Trophoblast cell (in vitro differentiated cells and primary cell): ENCODE measurements around the gene TARBP1.

ENCODE experiments used
- DNase-seq, 2 donors: peaks; one replicate each; pipeline ENCODE4 v3.0.0-alpha.2; 2016
- H2AFZ ChIP-seq: 2 replicates; pipeline ENCODE4 v1.6.1; 2013; ENCODE audit warnings: low read length, moderate library complexity, mild to moderate bottlenecking; ENCODE audit not compliant: insufficient read depth, poor library complexity
- H2AK5ac ChIP-seq: 2 replicates; pipeline ENCODE4 v1.6.1; 2013; ENCODE audit warnings: mild to moderate bottlenecking, low read length
- H2BK120ac ChIP-seq: 2 replicates; pipeline ENCODE4 v1.6.1; 2013; ENCODE audit warnings: low read length, mild to moderate bottlenecking, moderate library complexity; ENCODE audit not compliant: insufficient read depth, poor library complexity
- H2BK12ac ChIP-seq: 2 replicates; pipeline ENCODE4 v1.6.1; 2013; ENCODE audit warnings: mild to moderate bottlenecking, low read length, moderate library complexity
- H2BK5ac ChIP-seq: 2 replicates; pipeline ENCODE4 v1.6.1; 2013; ENCODE audit warnings: low read length, low read depth, moderate library complexity, mild to moderate bottlenecking; ENCODE audit not compliant: poor library complexity
- H3K14ac ChIP-seq: 2 replicates; pipeline ENCODE4 v1.6.1; 2013; ENCODE audit warnings: mild to moderate bottlenecking, low read length
- H3K18ac ChIP-seq: 2 replicates; pipeline ENCODE4 v1.6.1; 2013; ENCODE audit warnings: mild to moderate bottlenecking, low read length
- H3K23ac ChIP-seq: 2 replicates; pipeline ENCODE4 v1.6.1; 2013; ENCODE audit warnings: low read length
- H3K27ac ChIP-seq: 2 replicates; pipeline ENCODE4 v1.5.1; 2013; ENCODE audit warnings: low read depth, mild to moderate bottlenecking, inconsistent platforms, low read length, moderate library complexity
- H3K27me3 ChIP-seq: 2 replicates; pipeline ENCODE4 v1.6.1; 2013; ENCODE audit warnings: inconsistent platforms, mild to moderate bottlenecking, low read length, moderate library complexity; ENCODE audit not compliant: insufficient read depth
- H3K36me3 ChIP-seq, 2 experiments: 1 replicate in 1 of 2; 2 replicates in 1 of 2; pipeline ENCODE4 v1.6.1; 2013; ENCODE audit warnings: low read length in 2 of 2, mild to moderate bottlenecking in 2 of 2, moderate library complexity in 1 of 2; ENCODE audit not compliant: insufficient read depth in 2 of 2, control insufficient read depth in 1 of 2
- H3K4ac ChIP-seq: 2 replicates; pipeline ENCODE4 v1.6.1; 2013; ENCODE audit warnings: low read depth, mild to moderate bottlenecking, low read length, moderate library complexity
- H3K4me1 ChIP-seq, 2 experiments: 1 replicate in 1 of 2; 2 replicates in 1 of 2; pipeline ENCODE4 v1.6.1; 2013; ENCODE audit warnings: low read length in 2 of 2, mild to moderate bottlenecking in 2 of 2, moderate library complexity in 1 of 2; ENCODE audit not compliant: insufficient read depth in 2 of 2, control insufficient read depth in 1 of 2
- H3K4me2 ChIP-seq: 2 replicates; pipeline ENCODE4 v1.6.1; 2013; ENCODE audit warnings: inconsistent platforms, mild to moderate bottlenecking, low read length, moderate library complexity
- H3K4me3 ChIP-seq: 2 replicates; pipeline ENCODE4 v1.5.1; 2013; ENCODE audit warnings: mild to moderate bottlenecking, low read depth, low read length, inconsistent platforms
- H3K79me1 ChIP-seq: one replicate; pipeline ENCODE4 v1.6.1; 2013; ENCODE audit warnings: low read length
- H3K79me2 ChIP-seq: 2 replicates; pipeline ENCODE4 v1.6.1; 2013; ENCODE audit warnings: low read length, mild to moderate bottlenecking; ENCODE audit not compliant: control insufficient read depth, insufficient read depth, poor library complexity
- H3K9ac ChIP-seq: 2 replicates; pipeline ENCODE4 v1.6.1; 2013; ENCODE audit warnings: mild to moderate bottlenecking, low read length
- H3K9me3 ChIP-seq: 2 replicates; pipeline ENCODE4 v1.6.1; 2013; ENCODE audit warnings: low read depth, mild to moderate bottlenecking, control low read depth, inconsistent platforms, low read length; ENCODE audit not compliant: insufficient read depth
- H4K12ac ChIP-seq: 2 replicates; pipeline ENCODE4 v1.6.1; 2013; ENCODE audit warnings: low read depth, mild to moderate bottlenecking, low read length, moderate library complexity
- H4K8ac ChIP-seq: 2 replicates; pipeline ENCODE4 v1.6.1; 2013; ENCODE audit warnings: low read depth, mild to moderate bottlenecking, low read length, moderate library complexity
- H4K91ac ChIP-seq: one replicate; pipeline ENCODE4 v1.6.1; 2013; ENCODE audit warnings: low read depth, mild to moderate bottlenecking, low read length, moderate library complexity
- WGBS: extraction: QIAGEN DNeasy Blood & Tissue Kit; methylation state at CpG from one replicate; pipeline ENCODE4 v1.1.7; 2013; ENCODE audit warnings: missing lambda C conversion rate; ENCODE audit not compliant: insufficient read length, insufficient coverage; ENCODE audit errors: extremely low coverage; 5-methylcytosine and 5-hydroxymethylcytosine counted together

Gene TARBP1

DNA sequence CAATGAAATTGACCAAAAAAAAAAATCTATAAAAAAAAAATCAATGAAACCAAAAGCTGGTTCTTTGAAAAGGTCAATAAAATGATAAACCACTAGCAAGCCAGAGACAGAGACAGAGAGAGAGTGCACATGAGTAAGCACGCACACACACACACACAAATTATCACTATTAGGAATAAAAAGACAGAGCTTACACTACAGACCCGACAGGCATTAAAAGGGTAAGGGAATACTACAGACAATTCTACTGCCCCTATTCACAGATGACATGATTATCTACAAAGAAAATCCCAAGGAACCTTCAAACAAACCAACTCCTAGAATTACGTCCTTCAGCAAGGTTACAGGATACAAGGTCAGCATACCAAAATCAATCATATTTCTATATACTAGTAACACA, 38.6 kb downstream of the TARBP1 start:
- no peaks in the 10 kb centered on the region for H3K9me3 ChIP-seq
- no peaks in the 10 kb centered on the region for H3K36me3 ChIP-seq
- H2AFZ ChIP-seq: no peak overlapping the region
- no peak overlapping the region for H3K4me2 ChIP-seq
- H4K12ac ChIP-seq: no peak overlapping the region
- H3K23ac ChIP-seq: no peak overlapping the region
- no peak overlapping the region for H3K9ac ChIP-seq
- no peak overlapping the region for H4K91ac ChIP-seq
- no peak overlapping the region for H3K4me3 ChIP-seq
- H3K79me2 ChIP-seq: no peaks in the 10 kb centered on the region
- no peaks in the 10 kb centered on the region for H3K4me1 ChIP-seq
- no peak overlapping the region for H2BK120ac ChIP-seq
- no peak overlapping the region for H2BK12ac ChIP-seq
- no peak overlapping the region for H3K14ac ChIP-seq
- no peak overlapping the region for H3K4ac ChIP-seq
- no peak for DNase-seq
- no peak overlapping the region for H3K18ac ChIP-seq
- no peak overlapping the region for H2AK5ac ChIP-seq
- H2BK5ac ChIP-seq: no peak overlapping the region
- H4K8ac ChIP-seq: no peak overlapping the region
- no CpG with 5 or more reads among the region's 3 CpGs for WGBS
- H3K27ac ChIP-seq: no peak overlapping the region
- H3K79me1 ChIP-seq: no peaks in the 10 kb centered on the region
- H3K27me3 ChIP-seq: no peaks in the 10 kb centered on the region

DNA sequence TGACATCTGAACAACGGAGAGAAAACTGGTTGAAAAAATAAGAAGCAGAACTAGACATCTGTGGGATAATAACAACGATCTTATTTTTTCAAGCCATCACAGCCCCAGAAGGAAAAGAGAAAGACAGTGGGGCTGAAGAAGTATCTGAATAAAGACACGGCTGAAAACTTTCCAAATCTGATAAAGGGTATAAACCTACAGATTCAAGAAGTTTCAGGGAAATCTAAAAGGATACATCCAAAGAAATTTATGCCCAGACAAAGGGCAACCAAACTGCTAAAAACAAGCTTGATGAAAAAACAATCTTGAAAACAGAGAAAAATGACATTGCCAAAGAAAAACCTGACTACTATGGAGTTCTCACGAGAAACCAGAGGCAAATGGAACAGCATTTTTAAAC, 40.4 kb downstream of the TARBP1 start:
- H3K4me3 ChIP-seq: no peak overlapping the region
- no peak overlapping the region for H3K18ac ChIP-seq
- H2BK120ac ChIP-seq: no peak overlapping the region
- H3K14ac ChIP-seq: no peak overlapping the region
- H3K4me1 ChIP-seq: no peaks in the 10 kb centered on the region
- no peak overlapping the region for H3K23ac ChIP-seq
- H2AK5ac ChIP-seq: no peak overlapping the region
- no peak overlapping the region for H3K9ac ChIP-seq
- H3K27me3 ChIP-seq: no peaks in the 10 kb centered on the region
- no peak for DNase-seq
- H3K4me2 ChIP-seq: no peak overlapping the region
- no peak overlapping the region for H2BK12ac ChIP-seq
- H3K27ac ChIP-seq: no peak overlapping the region
- H2AFZ ChIP-seq: no peak overlapping the region
- H3K79me2 ChIP-seq: no peaks in the 10 kb centered on the region
- no peak overlapping the region for H3K4ac ChIP-seq
- H3K9me3 ChIP-seq: no peaks in the 10 kb centered on the region
- peaks cover 2% of the 10 kb centered on the region for H3K79me1 ChIP-seq
- no peak overlapping the region for H4K12ac ChIP-seq
- H4K91ac ChIP-seq: no peak overlapping the region
- no CpG with 5 or more reads among the region's 4 CpGs for WGBS
- no peak overlapping the region for H2BK5ac ChIP-seq
- no peaks in the 10 kb centered on the region for H3K36me3 ChIP-seq
- H4K8ac ChIP-seq: no peak overlapping the region

DNA sequence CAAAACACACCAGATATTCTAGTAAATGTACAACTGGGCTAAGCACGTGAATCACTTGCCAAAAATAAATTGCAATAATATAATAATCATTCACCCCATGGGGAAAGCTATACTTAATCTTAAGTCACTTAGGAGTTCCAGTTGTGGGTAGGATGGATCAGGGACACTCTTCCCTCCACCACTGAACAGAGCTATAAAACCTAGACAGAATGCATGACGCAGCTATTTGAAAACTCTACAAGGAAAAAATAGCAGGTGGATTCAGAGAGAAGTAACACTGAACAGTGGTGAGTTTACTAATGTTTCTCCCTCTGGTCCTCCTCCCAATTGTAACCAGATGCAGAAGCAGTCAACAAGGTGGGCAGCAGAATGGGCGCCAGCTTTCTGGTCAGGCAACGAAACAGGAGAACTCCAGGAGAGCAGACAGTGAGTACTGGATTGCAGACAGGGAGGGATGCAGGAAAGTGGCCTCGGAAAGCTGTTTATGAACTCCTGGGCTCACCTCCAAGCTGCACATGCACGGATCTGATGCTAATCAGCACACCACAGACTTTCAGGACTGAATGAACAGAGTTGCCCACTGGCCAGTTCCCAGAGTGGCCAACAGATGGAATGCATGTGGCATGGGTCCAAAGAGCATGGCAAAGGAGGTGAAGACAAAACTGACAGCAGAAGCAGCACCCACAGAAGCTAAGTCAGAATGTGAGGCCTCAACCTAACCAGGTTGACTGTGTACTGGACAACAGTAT, 41.4 kb downstream of the TARBP1 start:
- Histone ChIP-seq H3K27ac (no peak overlapping the region), H4K91ac (no peak overlapping the region), H2BK120ac (no peak overlapping the region), H3K4me1 (no peaks in the 10 kb centered on the region), H2AK5ac (no peak overlapping the region), H3K14ac (no peak overlapping the region), H2AFZ (no peak overlapping the region), H3K4me2 (no peak overlapping the region), H3K4ac (no peak overlapping the region), H3K9me3 (no peaks in the 10 kb centered on the region), H4K8ac (no peak overlapping the region), H3K79me1 (peaks cover 2% of the 10 kb centered on the region), H3K9ac (no peak overlapping the region), H3K79me2 (no peaks in the 10 kb centered on the region), H3K18ac (no peak overlapping the region), H2BK12ac (no peak overlapping the region), H3K36me3 (no peaks in the 10 kb centered on the region), H4K12ac (no peak overlapping the region), H3K23ac (peak overlapping the region; percentile 14), H3K27me3 (no peaks in the 10 kb centered on the region), H3K4me3 (no peak overlapping the region), H2BK5ac (no peak overlapping the region)
- WGBS: no CpG with 5 or more reads among the region's 6 CpGs
- no peak for DNase-seq

DNA sequence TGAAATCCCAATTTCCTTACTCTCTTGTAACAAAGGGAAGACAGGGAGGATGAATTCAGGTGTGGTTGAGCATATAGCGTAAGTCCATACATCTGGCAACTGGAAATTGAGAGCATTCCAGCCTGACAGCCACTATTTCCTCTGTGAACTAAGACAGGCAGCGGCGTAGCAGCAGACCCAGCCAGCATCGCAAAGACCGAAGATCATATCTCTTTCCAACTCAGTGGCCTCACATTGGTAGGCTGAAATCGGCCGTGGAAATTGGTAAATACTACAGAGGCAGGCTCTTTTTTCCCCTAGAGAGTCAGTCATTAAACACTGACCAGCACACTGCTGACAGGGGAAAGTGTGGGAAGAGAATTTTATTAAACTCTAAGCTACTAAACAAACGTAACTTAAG, 43.4 kb downstream of the TARBP1 start:
- H3K18ac ChIP-seq: no peak overlapping the region
- no peak overlapping the region for H2BK12ac ChIP-seq
- no peaks in the 10 kb centered on the region for H3K36me3 ChIP-seq
- H3K23ac ChIP-seq: no peak overlapping the region
- WGBS: no CpG with 5 or more reads among the region's 8 CpGs
- H3K4me2 ChIP-seq: no peak overlapping the region
- peaks cover 2% of the 10 kb centered on the region for H3K79me1 ChIP-seq
- no peaks in the 10 kb centered on the region for H3K9me3 ChIP-seq
- no peak overlapping the region for H4K91ac ChIP-seq
- no peak overlapping the region for H2BK120ac ChIP-seq
- H3K79me2 ChIP-seq: no peaks in the 10 kb centered on the region
- no peak overlapping the region for H2AFZ ChIP-seq
- DNase-seq: peak in 1 of 2 donors; percentile 49
- H4K8ac ChIP-seq: no peak overlapping the region
- H3K4me3 ChIP-seq: no peak overlapping the region
- no peaks in the 10 kb centered on the region for H3K27me3 ChIP-seq
- H4K12ac ChIP-seq: no peak overlapping the region
- no peak overlapping the region for H3K27ac ChIP-seq
- H3K14ac ChIP-seq: no peak overlapping the region
- no peak overlapping the region for H2BK5ac ChIP-seq
- H2AK5ac ChIP-seq: no peak overlapping the region
- H3K4me1 ChIP-seq: no peaks in the 10 kb centered on the region
- H3K4ac ChIP-seq: no peak overlapping the region
- no peak overlapping the region for H3K9ac ChIP-seq
